Measurements from ENCODE around the gene SIRPA. TPM values are rescaled to one million over a fixed set of nuclear protein-coding genes. Genes with fewer than 3 reads are reported as not detected.
A peak's percentile ranks its signal among the peaks of the same experiment; 100 is the strongest.

Gene SIRPA
- total and polyA plus RNA-seq, 2 experiments from 2014 or later, result 16.0 to 18.6 TPM

GRCh38 chr20:1871807-1872458, 23.3 kb upstream of the SIRPA start:
- Histone ChIP-seq H3K4me2 (no peak overlapping the region), H3K4me1 (ENCODE audit: insufficient read depth) (peaks cover 21% of the 10 kb centered on the region), H3K79me2 (no peaks in the 10 kb centered on the region), H3K27ac (no peak overlapping the region), H2AFZ (no peak overlapping the region), H3K9me3 (ENCODE audit: low read depth) (no peaks in the 10 kb centered on the region), H3K9me2 (replicated peaks; ENCODE audit: insufficient read depth) (no peaks in the 10 kb centered on the region), H3K4me3 (no peak overlapping the region), H3K36me3 (replicated peaks; ENCODE audit: insufficient read depth, low read depth) (no peaks in the 10 kb centered on the region), H4K20me1 (ENCODE audit: insufficient read depth, poor library complexity, severe bottlenecking) (no peaks in the 10 kb centered on the region), H3K27me3 (no peaks in the 10 kb centered on the region)
- TF ChIP-seq EZH2 (IDR thresholded peaks at IDR 0.05; ENCODE audit: borderline replicate concordance) (no peak), EZH2phosphoT487 (IDR thresholded peaks at IDR 0.05; ENCODE audit: low read depth, severe bottlenecking, unreplicated experiment) (no peak)
- TF ChIP-seq, protein P1, sequence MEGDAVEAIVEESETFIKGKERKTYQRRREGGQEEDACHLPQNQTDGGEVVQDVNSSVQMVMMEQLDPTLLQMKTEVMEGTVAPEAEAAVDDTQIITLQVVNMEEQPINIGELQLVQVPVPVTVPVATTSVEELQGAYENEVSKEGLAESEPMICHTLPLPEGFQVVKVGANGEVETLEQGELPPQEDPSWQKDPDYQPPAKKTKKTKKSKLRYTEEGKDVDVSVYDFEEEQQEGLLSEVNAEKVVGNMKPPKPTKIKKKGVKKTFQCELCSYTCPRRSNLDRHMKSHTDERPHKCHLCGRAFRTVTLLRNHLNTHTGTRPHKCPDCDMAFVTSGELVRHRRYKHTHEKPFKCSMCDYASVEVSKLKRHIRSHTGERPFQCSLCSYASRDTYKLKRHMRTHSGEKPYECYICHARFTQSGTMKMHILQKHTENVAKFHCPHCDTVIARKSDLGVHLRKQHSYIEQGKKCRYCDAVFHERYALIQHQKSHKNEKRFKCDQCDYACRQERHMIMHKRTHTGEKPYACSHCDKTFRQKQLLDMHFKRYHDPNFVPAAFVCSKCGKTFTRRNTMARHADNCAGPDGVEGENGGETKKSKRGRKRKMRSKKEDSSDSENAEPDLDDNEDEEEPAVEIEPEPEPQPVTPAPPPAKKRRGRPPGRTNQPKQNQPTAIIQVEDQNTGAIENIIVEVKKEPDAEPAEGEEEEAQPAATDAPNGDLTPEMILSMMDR (IDR thresholded peaks at IDR 0.05; ENCODE audit: poor library complexity), result no peak
- no peak for DNase-seq (ENCODE audit: low spot score)
- WGBS (ENCODE audit: low lambda C conversion rate, missing lambda C conversion rate), result 88% methylated on average over 7 of the region's 7 CpGs

GRCh38 chr20:1872459-1873097, 22.6 kb upstream of the SIRPA start:
- no peaks in the 10 kb centered on the region for H3K36me3 ChIP-seq (replicated peaks; ENCODE audit: insufficient read depth, low read depth)

GRCh38 chr20:1874450-1875182, 20.6 kb upstream of the SIRPA start:
- TF ChIP-seq, protein P1 (IDR thresholded peaks at IDR 0.05; ENCODE audit: poor library complexity), result no peak
- TF ChIP-seq EZH2phosphoT487 (IDR thresholded peaks at IDR 0.05; ENCODE audit: low read depth, severe bottlenecking, unreplicated experiment) (no peak), EZH2 (IDR thresholded peaks at IDR 0.05; ENCODE audit: borderline replicate concordance) (no peak)
- Histone ChIP-seq H3K9me3 (ENCODE audit: low read depth) (no peaks in the 10 kb centered on the region), H3K79me2 (no peaks in the 10 kb centered on the region), H4K20me1 (ENCODE audit: insufficient read depth, poor library complexity, severe bottlenecking) (no peaks in the 10 kb centered on the region), H3K4me2 (peak overlapping the region; percentile 48), H3K4me3 (no peak overlapping the region), H3K27me3 (no peaks in the 10 kb centered on the region), H3K27ac (peak overlapping the region; percentile 88), H3K36me3 (replicated peaks; ENCODE audit: insufficient read depth, low read depth) (no peaks in the 10 kb centered on the region), H2AFZ (no peak overlapping the region), H3K9me2 (replicated peaks; ENCODE audit: insufficient read depth) (no peaks in the 10 kb centered on the region), H3K4me1 (ENCODE audit: insufficient read depth) (peaks cover 21% of the 10 kb centered on the region)
- WGBS (ENCODE audit: low lambda C conversion rate, missing lambda C conversion rate), result 67% methylated on average over 19 of the region's 19 CpGs
- peak; percentile 79 for DNase-seq (ENCODE audit: low spot score)

More at GRCh38 chr20:1872459-1873097, 22.6 kb upstream of the SIRPA start:
- peak overlapping the region; percentile 88 for H3K27ac ChIP-seq
- peaks cover 21% of the 10 kb centered on the region for H3K4me1 ChIP-seq (ENCODE audit: insufficient read depth)
- H4K20me1 ChIP-seq (ENCODE audit: insufficient read depth, poor library complexity, severe bottlenecking), result no peaks in the 10 kb centered on the region
- no peaks in the 10 kb centered on the region for H3K79me2 ChIP-seq
- TF ChIP-seq, protein P1 (IDR thresholded peaks at IDR 0.05; ENCODE audit: poor library complexity), result no peak
- TF ChIP-seq EZH2phosphoT487 (IDR thresholded peaks at IDR 0.05; ENCODE audit: low read depth, severe bottlenecking, unreplicated experiment), result no peak
- TF ChIP-seq EZH2 (IDR thresholded peaks at IDR 0.05; ENCODE audit: borderline replicate concordance), result no peak
- H3K4me3 ChIP-seq, result no peak overlapping the region
- H3K27me3 ChIP-seq, result no peaks in the 10 kb centered on the region
- 78% methylated on average over 3 of the region's 3 CpGs for WGBS (ENCODE audit: low lambda C conversion rate, missing lambda C conversion rate)
- no peak for DNase-seq (ENCODE audit: low spot score)
- no peak overlapping the region for H3K4me2 ChIP-seq
- H3K9me3 ChIP-seq (ENCODE audit: low read depth), result no peaks in the 10 kb centered on the region
- H2AFZ ChIP-seq, result no peak overlapping the region
- no peaks in the 10 kb centered on the region for H3K9me2 ChIP-seq (replicated peaks; ENCODE audit: insufficient read depth)
